Measurements from ENCODE around the gene PTPN6. TPM values are rescaled to one million over a fixed set of nuclear protein-coding genes. Genes with fewer than 3 reads are reported as not detected.
A peak's percentile ranks its signal among the peaks of the same experiment; 100 is the strongest.

PTPN6 gene
- total and polyA plus RNA-seq, 2 of the 13 experiments (the other 11 are each of a cell fraction or from before 2014, with no cell fraction given) = 10.5 to 10.6 TPM

GRCh38 chr12:6961695-6962284 is 10.6 kb downstream of the PTPN6 start (continued):
- TF ChIP-seq PREB (CRISPR knock-in tag; IDR thresholded peaks at IDR 0.05) (no peak), ZNF850 (CRISPR knock-in tag; conservative IDR thresholded peaks at IDR 0.05) (no peak), ZNF350 (CRISPR knock-in tag; IDR thresholded peaks at IDR 0.05; ENCODE audit: borderline replicate concordance, low read depth) (peak; percentile 13; the same call in 1 of the 2 replicates), ZNF639 (CRISPR knock-in tag; conservative IDR thresholded peaks at IDR 0.05) (no peak), ZGPAT (CRISPR knock-in tag; IDR thresholded peaks at IDR 0.05) (0 out of 2 replicates have a peak, but pooled peaks have one; percentile 25), ZNF382 (CRISPR knock-in tag; IDR thresholded peaks at IDR 0.05; ENCODE audit: borderline replicate concordance) (no peak), ZNF235 (CRISPR knock-in tag; IDR thresholded peaks at IDR 0.05; ENCODE audit: borderline replicate concordance) (no peak), TAF1 (CRISPR knock-in tag; IDR thresholded peaks at IDR 0.05) (peak; percentile 26; the same call in 1 of the 2 replicates), ZBTB46 (CRISPR knock-in tag; IDR thresholded peaks at IDR 0.05; ENCODE audit: borderline replicate concordance) (no peak), ATF2 (CRISPR knock-in tag; IDR thresholded peaks at IDR 0.05) (no peak), TBX2 (CRISPR knock-in tag; IDR thresholded peaks at IDR 0.05; ENCODE audit: borderline replicate concordance) (no peak), SIN3B (IDR thresholded peaks at IDR 0.05; ENCODE audit: low read length) (no peak), GTF3A (CRISPR knock-in tag; conservative IDR thresholded peaks at IDR 0.05) (no peak), CBFB (CRISPR knock-in tag; IDR thresholded peaks at IDR 0.05) (0 out of 2 replicates have a peak, but pooled peaks have one; percentile 34), TEAD2 (CRISPR knock-in tag; IDR thresholded peaks at IDR 0.05) (no peak), RAD51 (IDR thresholded peaks at IDR 0.05; ENCODE audit: borderline replicate concordance) (no peak), HMGXB3 (CRISPR knock-in tag; IDR thresholded peaks at IDR 0.05; ENCODE audit: borderline replicate concordance) (no peak), MTA1 (CRISPR knock-in tag; IDR thresholded peaks at IDR 0.05; ENCODE audit: borderline replicate concordance) (no peak)
